ENCODE data around the gene RTL10. TPM values are rescaled to one million over a fixed set of nuclear protein-coding genes. Genes with fewer than 3 reads are reported as not detected.

The RTL10 gene
- total and polyA plus RNA-seq, 2 of the 8 experiments (the other 6 are each of a cell fraction or from before 2014, with no cell fraction given), result 11.5 to 18.8 TPM

DNA sequence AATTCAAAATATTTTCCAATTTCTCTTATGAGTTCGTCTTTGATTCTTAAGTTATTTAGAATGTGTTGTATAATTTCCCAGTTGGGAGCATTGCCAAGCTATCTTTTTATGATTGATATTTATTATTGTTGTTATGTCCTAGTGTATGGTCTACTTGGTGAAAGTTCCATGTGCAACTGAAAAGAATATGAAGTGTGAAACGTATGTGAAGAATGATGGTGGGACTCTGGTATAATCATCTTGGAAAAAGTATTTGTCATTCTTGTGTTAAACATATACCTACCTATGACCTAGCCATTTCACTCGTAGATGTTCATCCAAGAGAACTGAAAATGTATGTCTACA, 12.0 kb upstream of the RTL10 start:
- Histone ChIP-seq H3K79me2 (ENCODE audit: control insufficient read depth in 1 of 2, insufficient read depth in 2 of 2, low read length in 2 of 2) (no peaks in the 10 kb centered on the region), H3K56ac (replicated peaks; ENCODE audit: insufficient read length, low read depth, low read length) (no peak overlapping the region), H4K20me1 (replicated peaks in 1 of 2; ENCODE audit: control insufficient read depth in 1 of 2, insufficient read depth in 2 of 2, low read length in 2 of 2) (no peaks in the 10 kb centered on the region), H3K23me2 (ENCODE audit: low read depth, low read length) (no peaks in the 10 kb centered on the region), H3K4ac (replicated peaks; ENCODE audit: insufficient read length, low read depth, low read length) (no peak overlapping the region), H2BK15ac (ENCODE audit: low read length) (no peak overlapping the region), H2BK120ac (replicated peaks; ENCODE audit: low read depth, low read length) (no peak overlapping the region), H2BK20ac (ENCODE audit: low read length) (no peak overlapping the region), H4K91ac (replicated peaks; ENCODE audit: insufficient read length, low read length) (no peak overlapping the region), H4K8ac (ENCODE audit: extremely low read depth, insufficient read depth, low read length) (no peak overlapping the region), H3K4me2 (ENCODE audit: insufficient read depth in 1 of 2, low read depth in 2 of 2, low read length in 2 of 2) (no peak overlapping the region), H3K4me3 (ENCODE audit: extremely low read depth in 1 of 4, insufficient read depth in 2 of 4, low read depth in 3 of 4, low read length in 4 of 4) (no peak overlapping the region), H4K5ac (ENCODE audit: insufficient read length, low read depth, low read length) (no peak overlapping the region), H3K4me1 (replicated peaks in 1 of 4; ENCODE audit: control insufficient read depth in 3 of 4, insufficient read depth in 4 of 4, low read length in 3 of 4) (peaks cover 0 to 7% (median 4%) of the 10 kb centered on the region in 4 experiments; a peak in 4 of 7 replicates), H3K18ac (ENCODE audit: extremely low read depth, low read length) (no peak overlapping the region), H3K27ac (ENCODE audit: low read depth, low read length) (no peak overlapping the region), H2BK12ac (ENCODE audit: low read depth, low read length) (no peak overlapping the region), H3K27me3 (replicated peaks in 1 of 4; ENCODE audit: control insufficient read depth in 3 of 4, extremely low read depth in 1 of 4, insufficient read depth in 3 of 4, low read length in 3 of 4) (no peaks in the 10 kb centered on the region), H2AK5ac (ENCODE audit: low read depth, low read length) (no peak overlapping the region), H2AFZ (ENCODE audit: low read length) (no peak overlapping the region), H2BK5ac (ENCODE audit: low read depth, low read length) (no peak overlapping the region), H3K14ac (ENCODE audit: insufficient read length) (no peak overlapping the region), H3K79me1 (ENCODE audit: low read depth, low read length) (no peaks in the 10 kb centered on the region; the same call in 1 of the 2 replicates), H3K23ac (ENCODE audit: insufficient read length) (no peak overlapping the region), H3K36me3 (ENCODE audit: control insufficient read depth in 2 of 4, insufficient read depth in 4 of 4, low read length in 3 of 4) (no peaks in the 10 kb centered on the region), H3K9me3 (ENCODE audit: insufficient read depth in 2 of 2, low read depth in 1 of 2, low read length in 1 of 2) (no peaks in the 10 kb centered on the region), H3K9ac (replicated peaks in 1 of 4; ENCODE audit: extremely low read depth in 1 of 4, low read depth in 3 of 4, low read length in 3 of 4) (no peak overlapping the region)
- DNase-seq (ENCODE audit: low read depth in 1 of 2, low spot score in 2 of 2), result no peak
- no peak for FAIRE-seq
- POLR2A ChIA-PET (ENCODE audit: partially characterized antibody), result interaction anchor here (1.0 kb wide), 1 partner anchor 12 kb away, joined by 4 read pairs; the partner anchor contains the start of genes GNB1L and RTL10
- CTCF ChIA-PET (ENCODE audit: partially characterized antibody), result interaction anchor here (0.7 to 1.8 kb wide), 5 partner anchors 11 to 161 kb away, joined by 3 to 5 read pairs (median 3); no protein-coding TSS in a partner anchor
- WGBS, 2 experiments (ENCODE audit: extremely low coverage in 1 of 2, insufficient coverage in 1 of 2, insufficient read length in 1 of 2, insufficient replicate concordance in 2 of 2, low coverage in 1 of 2, low lambda C conversion rate in 2 of 2, missing lambda C conversion rate in 1 of 2), result 89% methylated on average over 3 of the region's 3 CpGs; no CpG with 5 or more reads in 1 of the 2 experiments
- TF ChIP-seq POLR2A (IDR thresholded peaks at IDR 0.05; ENCODE audit: control extremely low read depth in 1 of 2, low read depth in 2 of 2, low read length in 2 of 2) (no peak), RNF2 (IDR thresholded peaks at IDR 0.05; ENCODE audit: borderline replicate concordance, low read depth, low read length, missing control alignments, poor library complexity, severe bottlenecking) (no peak), ZNF274 (IDR thresholded peaks at IDR 0.05; ENCODE audit: borderline replicate concordance, extremely low read depth, low read length) (no peak), SP1 (IDR thresholded peaks at IDR 0.05; ENCODE audit: low read depth, low read length) (no peak), SRF (IDR thresholded peaks at IDR 0.05; ENCODE audit: low read depth, low read length) (no peak), RFX5 (IDR thresholded peaks at IDR 0.05; ENCODE audit: borderline replicate concordance, low read depth, low read length) (no peak), POLR2AphosphoS5 (IDR thresholded peaks at IDR 0.05; ENCODE audit: low read depth, low read length) (no peak), CTCF (IDR thresholded peaks at IDR 0.05; ENCODE audit: control extremely low read depth in 1 of 3, insufficient read depth in 1 of 3, low read depth in 1 of 3, low read length in 3 of 3) (no peak), RAD21 (IDR thresholded peaks at IDR 0.05 in 1 of 2, conservative IDR thresholded peaks at IDR 0.05 in 1 of 2; ENCODE audit: low read depth in 2 of 2, low read length in 2 of 2) (no peak), JUND (IDR thresholded peaks at IDR 0.05; ENCODE audit: low read length) (no peak), FOSL1 (IDR thresholded peaks at IDR 0.05; ENCODE audit: insufficient read depth, low read depth, low read length) (no peak), GTF2F1 (IDR thresholded peaks at IDR 0.05; ENCODE audit: borderline replicate concordance, low read depth, low read length) (no peak)
